Measurements from ENCODE around the gene SLC16A11.

- TF ChIP-seq CTCF (IDR thresholded peaks at IDR 0.05) (no peak), ZFX (IDR thresholded peaks at IDR 0.05; ENCODE audit: borderline replicate concordance) (no peak)
Observed at GRCh38 chr17:7007143-7007542, 36.7 kb downstream of the SLC16A11 start.

Data from 22Rv1 (cell line).